ENCODE data around the gene AADAC.
"Not testable (repeated sequence)": the region's sequence is repeated elsewhere in the genome, so short reads cannot be mapped to it uniquely, and the experiment has no call there.

AADAC gene

DNA sequence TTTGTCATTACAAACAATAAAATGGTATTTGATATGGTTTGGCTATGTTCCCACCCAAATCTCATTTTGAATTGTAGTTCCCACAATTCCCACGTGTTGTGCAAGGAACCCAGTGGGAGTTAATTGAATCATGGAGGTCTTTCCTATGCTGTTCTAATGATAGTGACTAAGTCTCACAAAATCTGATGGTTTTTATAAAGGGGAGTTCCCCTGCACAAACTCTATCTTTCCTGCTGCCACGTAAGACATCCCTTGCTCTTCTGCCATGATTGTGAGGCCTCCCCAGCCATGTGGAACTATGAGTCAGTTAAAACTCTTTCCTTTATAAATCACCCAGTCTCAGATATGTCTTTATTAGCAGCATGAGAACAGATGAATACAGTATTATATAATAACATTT lies 15.4 kb upstream of the AADAC start:
- DNase-seq = no peak

DNA sequence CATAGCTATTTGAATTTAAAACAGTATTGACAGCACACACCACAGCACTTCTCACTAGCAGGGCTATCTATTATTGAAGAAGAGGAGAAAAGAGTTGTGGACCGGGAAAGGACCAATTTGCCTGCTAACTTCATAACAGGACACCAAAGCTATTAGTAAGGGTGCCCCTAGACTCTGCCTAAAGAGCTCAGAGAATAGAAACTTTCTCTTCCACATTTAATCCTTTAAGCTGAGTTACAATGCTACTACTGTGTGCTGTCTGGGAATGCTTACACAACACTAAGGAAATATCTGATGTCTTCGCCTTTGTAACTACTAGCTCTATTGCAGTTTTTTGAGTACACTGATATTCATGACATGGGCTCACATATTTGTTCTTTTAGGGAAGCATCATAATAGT lies 13.5 kb upstream of the AADAC start:
- no peak for DNase-seq

DNA sequence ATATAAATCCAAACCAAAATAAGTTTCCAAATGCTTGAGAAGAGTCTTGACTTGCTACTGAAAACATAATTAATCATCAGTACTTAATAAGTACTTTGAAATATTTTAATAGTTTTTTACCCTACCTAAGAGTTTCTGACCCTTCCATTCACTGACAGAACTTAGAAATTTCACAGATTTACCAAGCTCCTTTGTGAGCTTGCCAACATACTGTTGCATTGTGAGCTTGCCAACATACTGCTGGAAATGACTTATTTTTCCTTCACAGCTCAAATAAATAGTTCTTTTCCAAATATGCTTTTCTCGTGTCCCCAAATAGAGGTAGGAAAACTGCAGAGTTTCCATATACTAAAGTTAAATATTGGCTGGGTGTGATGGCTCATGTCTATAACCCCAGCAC lies 9.6 kb upstream of the AADAC start:
- DNase-seq = no peak

DNA sequence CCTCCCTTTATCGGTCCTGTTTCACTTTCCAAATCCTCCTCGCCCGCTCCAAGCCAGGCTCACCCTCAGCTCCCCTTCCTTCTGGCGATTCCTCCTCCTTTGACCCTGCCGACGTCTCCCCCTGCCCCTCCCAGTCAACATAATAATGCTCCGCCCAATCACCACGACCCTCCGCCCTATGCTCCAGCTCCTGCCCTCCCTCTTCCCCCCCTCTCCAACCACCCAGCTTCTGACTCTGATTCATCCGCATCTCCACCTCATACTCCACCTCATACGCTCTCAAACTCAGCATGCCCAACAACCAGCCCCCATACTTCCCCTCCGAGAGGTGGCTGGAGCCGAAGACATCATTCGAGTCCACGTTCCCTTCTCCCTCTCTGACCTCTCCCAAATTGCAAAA lies 7.1 kb upstream of the AADAC start:
- DNase-seq = no peak

DNA sequence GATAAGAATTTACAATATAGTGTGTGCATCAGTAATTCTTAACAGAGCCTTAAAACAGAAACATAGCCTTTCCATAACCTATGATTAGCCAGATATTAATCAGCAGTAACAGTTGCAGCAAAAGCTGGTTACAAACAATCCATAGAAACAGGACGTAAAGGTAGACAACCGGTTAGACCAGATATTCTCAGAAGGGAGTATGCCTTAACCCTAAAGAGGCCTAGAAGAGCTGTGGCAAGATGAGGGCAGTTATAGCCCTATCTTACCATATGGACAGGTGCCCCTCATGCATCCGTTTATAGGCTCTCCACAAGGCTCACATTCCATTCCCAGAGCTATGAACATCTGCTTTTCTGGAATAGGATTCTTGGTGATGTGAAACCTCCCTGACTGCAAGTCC lies 5.0 kb upstream of the AADAC start:
- DNase-seq = not testable (repeated sequence)

DNA sequence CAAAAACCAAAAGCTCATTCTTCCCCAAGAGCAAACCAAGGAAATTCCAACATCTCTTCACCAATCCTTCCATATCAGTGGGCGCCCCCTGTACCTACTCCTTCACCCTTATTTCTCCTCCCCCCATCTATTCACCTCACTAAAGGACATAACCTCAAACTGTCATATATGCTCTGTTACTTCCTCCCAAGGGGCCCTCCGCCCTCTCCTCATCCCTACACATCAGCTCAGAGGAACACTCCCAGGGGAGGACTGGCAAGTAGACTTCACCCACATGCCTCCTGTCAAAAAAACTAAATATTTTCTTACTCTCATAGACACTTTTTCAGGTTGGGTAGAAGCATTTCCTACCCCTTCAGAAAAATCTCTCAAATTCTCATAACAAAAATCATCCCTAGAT lies 2.4 kb upstream of the AADAC start:
- no peak for DNase-seq

DNA sequence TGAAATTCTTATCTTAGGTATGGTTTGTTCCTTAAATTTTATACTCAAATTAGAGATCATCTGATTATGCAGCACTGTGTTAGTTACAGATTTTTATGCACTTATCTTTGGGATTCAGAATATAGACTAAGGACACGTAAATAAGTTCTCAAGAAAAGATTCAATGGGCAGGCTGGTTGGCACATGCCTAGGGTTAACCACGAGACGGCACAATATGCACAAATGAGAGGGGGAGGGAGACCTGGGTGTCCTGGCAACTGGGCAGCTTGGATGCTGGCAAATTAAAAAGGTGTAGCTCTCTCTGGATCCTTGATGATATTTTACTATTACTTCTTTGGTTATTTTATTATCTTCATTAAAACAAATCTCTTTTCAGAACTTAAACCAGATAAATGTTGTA lies 672 bp downstream of the AADAC start:
- no peak for DNase-seq

DNA sequence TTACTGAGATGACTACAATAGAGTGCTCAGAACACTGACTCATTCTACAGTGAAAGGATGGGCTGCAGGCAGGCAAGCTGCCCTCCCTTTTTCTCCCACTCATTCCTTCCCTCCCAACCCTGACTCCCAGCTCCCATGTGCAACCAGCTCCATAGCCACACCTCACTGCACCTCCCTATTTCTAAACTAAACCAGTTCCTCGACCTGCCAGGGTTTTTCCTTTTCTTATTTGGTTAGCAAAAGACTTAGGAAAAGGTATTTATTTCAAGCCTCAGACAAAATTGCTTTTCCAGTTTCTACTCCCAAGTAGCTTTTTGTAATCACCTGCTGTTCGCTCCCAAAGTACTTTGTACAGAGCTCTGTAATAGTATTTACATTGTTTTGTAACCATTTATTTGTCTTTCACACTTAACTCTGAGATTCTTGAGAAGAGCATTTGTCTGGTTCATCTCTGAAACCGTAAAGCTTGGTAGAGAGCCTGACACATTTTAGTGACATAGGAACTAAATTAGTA lies 2.2 kb downstream of the AADAC start:
- DNase-seq = no peak

DNA sequence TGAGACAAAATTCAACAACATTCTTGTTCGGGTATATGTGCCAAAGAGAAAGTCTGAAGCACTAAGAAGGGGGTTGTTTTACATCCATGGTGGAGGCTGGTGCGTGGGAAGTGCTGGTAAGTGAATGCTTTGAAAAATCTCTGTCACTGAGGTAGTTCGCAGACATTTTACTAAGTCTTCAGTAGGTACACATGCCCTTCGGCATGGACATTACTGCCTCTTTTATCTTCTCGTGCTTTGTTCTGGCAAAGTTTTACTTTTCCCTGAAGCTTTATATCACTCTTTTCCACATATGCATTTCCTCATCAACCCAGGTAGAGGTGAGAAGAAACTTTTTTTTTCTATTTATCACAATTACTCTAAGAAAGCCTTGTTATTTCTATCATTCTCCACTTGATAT lies 3.6 kb downstream of the AADAC start:
- no peak for DNase-seq

DNA sequence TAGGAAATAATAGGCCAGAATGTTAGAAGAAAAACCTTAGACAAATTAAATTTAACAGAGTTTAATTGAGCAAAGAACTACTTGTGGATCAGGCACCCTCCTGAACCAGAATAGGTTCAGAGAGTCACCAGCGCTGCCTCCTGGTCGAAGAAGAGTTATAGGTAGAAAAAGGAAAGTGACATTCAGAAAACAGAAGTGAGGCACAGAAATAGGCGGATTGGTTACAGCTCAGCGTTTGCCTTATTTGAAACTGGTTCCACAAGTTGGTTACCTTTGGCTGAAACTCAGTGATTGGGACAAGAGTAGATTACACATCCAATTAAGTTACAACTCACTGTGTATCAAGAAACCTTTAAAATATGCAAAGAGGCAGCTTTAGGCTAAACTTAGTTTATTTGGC lies 4.4 kb downstream of the AADAC start:
- no peak for DNase-seq

DNA sequence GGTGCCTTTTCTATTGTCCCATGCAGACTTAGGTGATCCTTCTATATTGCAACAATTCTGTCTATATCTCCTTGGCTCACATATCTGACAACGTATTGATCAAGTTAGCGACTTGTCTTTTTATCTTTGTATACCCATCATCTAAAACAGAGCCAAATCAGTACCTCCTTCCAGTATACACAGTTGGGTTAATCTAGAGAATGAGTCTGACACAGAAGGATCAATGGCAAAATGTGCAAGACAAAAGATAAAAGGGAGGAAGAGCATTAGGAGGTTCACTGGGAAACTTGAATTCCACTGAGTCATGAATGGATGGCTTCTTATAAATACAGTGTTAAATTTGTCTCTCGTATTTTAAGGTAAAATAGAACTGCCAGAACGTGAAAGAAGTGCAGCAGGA lies 6.0 kb downstream of the AADAC start:
- no peak for DNase-seq

DNA sequence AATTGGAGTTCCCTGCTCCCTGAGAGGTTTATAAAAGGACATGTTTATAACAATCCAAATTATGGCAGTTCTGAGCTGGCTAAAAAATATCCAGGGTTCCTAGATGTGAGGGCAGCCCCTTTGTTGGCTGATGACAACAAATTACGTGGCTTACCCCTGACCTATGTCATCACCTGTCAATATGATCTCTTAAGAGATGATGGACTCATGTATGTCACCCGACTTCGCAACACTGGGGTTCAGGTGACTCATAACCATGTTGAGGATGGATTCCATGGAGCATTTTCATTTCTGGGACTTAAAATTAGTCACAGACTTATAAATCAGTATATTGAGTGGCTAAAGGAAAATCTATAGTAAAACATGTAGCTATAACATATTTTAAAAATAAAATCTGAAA lies 13.9 kb downstream of the AADAC start:
- DNase-seq = no peak

DNA sequence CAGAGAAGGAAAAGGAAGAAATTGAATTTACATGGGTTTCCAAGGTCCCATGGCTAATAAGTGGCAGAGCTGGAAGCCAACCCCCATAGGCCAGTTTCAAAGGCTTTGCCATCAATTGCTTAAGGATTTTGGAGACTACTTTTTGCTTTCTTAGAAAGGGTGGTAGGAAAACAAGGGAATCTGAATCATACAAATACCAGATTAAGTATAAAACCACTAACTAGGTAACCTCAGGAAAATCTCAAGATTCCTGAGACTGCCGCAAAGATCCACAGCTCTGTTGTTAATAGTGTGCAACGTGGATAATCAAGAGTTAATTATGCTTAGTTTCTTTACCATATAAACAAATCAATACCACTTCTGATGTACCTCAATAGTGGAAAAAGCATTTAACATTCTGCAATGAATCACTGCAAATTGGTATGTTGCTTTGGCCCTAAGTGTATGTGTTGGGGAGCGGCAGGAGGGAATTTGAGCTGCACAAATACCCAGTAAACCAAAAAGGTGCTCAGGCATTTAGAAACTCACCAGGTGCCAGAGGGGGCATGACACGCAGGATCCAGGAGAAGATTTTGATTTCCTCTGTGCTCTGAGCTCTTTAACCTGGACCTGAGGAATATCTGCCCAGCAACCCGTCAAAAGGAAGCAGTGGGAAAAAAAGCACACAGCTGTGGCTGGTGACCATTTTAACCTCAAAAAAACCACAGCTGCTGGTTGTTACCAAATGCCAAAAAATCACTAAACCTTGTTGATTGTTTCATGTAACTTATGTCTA lies 22.0 kb downstream of the AADAC start:
- DNase-seq = no peak

DNA sequence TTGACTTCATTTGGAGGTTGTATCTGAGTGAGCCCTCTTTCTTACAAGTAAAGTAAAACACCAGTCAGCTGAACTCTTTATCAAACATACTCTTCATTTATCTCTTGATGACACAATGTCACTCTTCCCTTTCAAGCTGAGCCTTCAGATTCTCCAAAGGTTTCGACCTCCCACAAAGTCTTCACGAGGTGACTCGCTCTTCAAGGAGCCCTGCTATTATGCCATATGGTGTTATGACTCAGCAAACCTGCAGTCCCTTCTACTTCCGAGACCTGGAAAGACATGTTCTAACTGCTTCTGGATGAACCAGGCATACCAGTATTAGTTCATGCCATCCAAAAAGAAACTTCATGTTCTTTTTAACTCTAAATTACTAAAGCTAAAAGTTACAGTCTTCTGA lies 23.1 kb downstream of the AADAC start:
- no peak for DNase-seq

DNA sequence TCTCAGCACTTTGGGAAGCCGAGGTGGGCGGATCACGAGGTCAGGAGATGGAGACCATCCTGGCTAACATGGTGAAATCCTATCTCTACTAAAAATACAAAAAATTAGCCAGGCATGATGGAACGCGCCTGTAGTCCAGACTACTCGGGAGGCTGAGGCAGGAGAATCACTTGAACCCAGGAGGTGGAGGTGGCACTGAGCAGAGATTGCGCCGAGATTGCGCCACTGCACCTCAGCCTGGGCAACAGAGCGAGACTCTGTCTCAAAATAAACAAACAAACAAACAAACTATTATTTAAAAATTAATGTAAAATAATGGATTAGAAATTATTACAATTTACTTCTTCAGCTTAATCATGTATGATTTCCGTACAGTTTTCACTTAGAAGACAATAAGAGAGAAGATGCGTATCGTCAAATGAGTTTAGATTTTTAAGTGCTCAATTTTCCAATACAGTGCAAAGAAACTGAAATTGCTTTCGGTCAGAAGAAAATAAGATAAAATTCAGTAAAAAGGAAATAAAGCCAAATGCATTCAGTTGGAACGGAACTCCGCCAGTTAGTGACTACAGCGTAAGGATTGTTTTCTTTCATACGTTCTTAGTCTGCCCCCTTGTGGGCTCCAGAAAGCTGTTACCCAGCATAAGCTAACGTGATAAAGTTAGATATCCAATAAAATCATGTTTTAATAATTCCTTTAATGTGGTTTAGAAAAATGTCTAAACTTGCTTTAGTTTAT lies 24.8 kb downstream of the AADAC start:
- peak; percentile 37 for DNase-seq

DNA sequence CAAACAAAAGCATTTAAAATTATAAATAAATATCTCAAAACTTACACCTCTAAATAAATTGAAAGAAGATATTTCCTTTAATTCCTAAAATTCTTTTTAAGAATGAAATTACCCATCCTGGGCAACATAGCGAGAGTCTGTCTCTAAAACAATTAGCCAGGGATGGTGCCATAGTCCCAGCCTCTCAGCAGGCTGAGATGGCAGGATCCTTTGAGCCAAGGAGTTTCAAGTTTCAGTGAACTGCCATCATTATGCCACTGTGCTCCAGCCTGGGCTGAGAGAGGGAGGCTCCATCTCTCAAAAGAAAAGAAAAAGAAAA lies 25.4 kb downstream of the AADAC start:
- no peak for DNase-seq

DNA sequence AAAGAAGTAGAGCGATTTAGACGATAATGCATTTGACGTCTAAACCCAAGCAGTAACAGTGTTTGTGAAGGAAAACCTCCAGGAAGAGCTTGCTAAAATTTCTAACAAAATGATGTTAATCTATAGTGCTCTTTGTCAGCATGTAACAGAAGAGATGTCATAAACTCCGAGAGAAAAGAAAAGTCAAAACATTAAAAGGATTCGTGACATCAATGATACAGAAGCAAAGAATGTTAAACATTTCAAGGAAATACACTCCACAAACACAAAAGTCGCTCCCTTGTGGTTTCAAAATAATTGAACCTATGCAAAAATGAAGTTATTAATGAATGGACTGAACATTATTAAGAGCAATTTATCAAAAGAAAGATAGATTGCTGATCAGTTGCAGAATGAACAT lies 27.9 kb downstream of the AADAC start:
- DNase-seq = no peak

DNA sequence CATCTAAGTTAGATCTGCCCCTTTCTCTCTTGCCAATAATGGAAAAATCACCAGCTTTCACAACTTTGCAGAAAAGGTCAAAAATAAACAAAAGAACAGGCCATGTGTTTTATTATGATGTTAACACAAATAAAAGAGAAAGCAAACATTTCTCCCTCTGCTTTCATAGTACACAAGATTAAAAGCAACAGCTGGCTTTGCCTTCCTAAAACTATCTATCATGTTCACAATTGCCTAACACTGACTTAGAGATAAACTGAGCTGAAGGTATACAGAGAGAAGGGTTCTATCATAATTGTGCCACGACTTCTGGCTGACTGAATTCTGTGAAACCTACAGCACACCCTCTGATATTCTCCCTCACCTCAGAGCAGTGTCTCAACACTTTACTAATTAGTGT lies 29.4 kb downstream of the AADAC start:
- peak; percentile 50 for DNase-seq

DNA sequence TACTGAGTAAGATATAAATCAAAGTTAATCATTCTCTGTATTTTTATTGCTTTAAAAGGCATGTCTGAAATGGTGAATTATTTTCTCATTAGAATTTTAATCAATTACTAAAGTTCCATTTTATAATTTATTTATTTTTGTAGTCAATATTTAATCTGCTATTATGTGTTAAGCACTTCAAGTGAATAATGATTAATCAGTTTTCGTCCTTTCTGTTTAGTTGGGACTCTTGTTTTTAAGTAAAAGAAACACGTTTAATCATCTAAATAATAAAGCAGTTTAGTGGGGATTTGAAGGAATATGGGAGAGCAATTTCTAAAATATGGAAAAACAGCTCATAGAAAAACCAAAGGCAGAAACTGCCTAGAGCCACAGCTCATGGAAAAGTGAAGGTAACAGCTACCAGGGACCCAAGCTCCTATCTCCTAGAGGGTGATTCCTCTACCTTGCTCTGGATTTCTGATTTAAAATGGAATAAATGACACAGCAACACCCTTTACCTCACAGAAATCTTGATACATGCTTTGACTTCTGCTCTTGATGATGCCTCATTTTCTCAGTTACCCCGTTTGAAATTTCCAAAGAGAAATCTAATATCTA lies 31.5 kb downstream of the AADAC start:
- no peak for DNase-seq

DNA sequence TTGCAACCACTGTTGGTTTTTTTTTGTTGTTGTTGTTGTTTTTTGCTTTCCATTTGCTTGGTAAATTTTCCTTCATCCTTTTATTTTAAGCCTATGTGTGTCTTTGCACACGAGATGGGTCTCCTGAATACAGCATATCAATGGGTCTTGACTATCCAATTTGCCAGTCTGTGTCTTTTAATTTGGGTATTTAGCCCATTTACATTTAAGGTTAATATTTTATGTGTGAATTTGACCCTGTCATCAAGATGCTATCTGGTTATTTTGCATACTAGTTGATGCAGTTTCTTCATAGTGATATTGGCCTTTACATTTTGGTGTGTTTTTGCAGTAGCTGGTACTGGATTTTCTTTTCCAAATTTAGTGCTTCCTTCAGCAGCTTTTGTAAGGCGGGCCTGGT lies 36.1 kb downstream of the AADAC start:
- not testable (repeated sequence) for DNase-seq

DNA sequence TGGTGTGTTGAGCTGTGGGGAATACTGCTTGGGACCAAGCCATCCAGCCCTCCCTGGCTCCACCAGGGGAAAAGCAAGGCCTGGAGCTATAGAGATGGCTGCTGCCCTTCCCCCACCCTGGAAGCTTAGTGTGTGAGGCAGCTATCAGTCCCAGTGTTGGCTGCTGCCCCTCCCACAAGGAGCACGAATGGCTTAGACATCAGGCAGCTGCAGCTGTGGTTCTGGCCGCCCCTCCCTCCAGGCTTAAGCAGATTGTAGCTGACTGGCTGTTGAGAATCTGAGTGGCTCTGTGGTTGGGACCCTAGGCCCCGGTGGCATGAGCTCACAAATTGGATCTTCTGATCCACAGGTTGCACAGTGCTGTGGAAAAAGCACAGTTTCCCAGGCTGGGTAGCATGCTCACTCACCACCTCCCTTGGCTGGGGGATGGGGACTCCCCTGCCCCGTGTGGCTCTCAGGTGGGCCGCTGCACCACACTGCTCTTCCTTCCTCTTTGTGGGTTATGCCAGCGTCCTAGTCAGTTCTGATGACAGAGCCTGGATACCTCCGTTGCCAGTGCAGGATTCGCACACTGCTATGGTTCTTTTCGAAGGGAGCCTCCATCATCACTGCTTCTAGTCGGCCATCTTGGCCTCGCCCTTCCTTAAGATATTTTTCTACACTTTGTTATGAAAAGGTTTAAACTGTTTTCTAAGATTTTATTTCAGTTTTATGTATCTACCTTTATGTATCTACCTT lies 38.3 kb downstream of the AADAC start:
- DNase-seq = no peak

DNA sequence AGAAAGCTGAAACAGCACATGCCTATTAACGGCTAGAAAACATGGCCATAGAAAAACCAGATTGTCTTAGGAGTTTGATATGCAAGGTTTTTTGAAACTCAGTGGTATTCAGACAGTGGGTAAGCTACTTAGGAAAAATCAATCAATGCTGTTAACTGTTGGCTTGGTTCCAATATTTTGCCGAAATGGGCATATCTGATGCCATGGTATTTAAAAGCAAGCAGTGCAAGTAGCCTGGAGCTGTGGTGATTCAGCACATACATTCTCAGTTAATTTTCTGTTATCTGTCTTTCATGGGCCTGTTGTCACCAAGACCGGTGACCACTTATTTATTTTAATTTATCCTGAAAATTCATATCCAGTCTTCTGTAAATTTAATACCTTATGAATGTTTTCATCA lies 42.2 kb downstream of the AADAC start:
- DNase-seq = no peak

DNA sequence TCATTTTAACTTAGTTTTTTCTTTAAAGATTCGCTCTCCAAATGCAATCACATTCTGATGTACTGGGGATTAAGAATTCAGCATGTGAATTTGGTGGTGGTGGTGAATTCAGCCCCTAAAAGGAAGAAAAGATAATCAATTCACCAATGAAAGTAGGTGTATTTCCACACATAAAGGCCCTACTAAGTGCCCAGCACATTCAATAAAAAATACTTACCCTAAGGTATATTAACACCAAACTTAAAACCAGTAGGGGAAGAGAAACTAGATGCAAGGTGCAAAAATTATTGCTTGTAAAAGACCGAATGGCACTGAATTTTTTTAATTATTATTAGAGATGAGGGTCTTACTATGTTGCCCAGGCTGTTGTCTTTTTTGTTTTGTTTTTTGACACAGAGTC lies 42.7 kb downstream of the AADAC start:
- DNase-seq = no peak

DNA sequence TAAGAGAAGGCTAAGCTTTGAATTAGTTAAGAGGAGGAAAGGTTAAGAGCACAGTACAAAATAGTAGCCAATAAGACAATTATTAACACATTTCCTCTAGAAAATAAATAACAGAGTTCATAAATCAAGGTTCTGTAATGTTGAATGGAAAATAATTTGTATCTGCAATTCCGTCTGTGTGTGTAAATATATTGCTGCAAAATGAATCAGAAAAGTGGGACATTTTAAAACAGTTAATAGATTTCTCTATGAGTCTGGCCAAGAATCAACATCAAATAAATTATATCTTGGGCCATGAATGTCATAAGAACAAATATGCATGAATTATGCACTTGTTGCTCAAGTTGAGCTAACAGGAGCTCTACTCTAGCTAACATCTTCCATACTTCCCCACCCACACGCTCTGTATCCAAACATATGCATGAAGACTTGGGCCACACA lies 45.3 kb downstream of the AADAC start:
- DNase-seq = no peak
